Jurkat, Clone E6-1 (cell line): Measurements from ENCODE around the gene IDH3G.

Experiments
- DNase-seq: peaks from one replicate; pipeline ENCODE4 v3.0.0-alpha.2; 2011; ENCODE audit warnings: low read depth, low spot score
- H3K4me3 ChIP-seq: 2 replicates; pipeline ENCODE4 v1.5.1; 2011; ENCODE audit warnings: mild to moderate bottlenecking, low read length, control low read depth, moderate library complexity

IDH3G gene

DNA sequence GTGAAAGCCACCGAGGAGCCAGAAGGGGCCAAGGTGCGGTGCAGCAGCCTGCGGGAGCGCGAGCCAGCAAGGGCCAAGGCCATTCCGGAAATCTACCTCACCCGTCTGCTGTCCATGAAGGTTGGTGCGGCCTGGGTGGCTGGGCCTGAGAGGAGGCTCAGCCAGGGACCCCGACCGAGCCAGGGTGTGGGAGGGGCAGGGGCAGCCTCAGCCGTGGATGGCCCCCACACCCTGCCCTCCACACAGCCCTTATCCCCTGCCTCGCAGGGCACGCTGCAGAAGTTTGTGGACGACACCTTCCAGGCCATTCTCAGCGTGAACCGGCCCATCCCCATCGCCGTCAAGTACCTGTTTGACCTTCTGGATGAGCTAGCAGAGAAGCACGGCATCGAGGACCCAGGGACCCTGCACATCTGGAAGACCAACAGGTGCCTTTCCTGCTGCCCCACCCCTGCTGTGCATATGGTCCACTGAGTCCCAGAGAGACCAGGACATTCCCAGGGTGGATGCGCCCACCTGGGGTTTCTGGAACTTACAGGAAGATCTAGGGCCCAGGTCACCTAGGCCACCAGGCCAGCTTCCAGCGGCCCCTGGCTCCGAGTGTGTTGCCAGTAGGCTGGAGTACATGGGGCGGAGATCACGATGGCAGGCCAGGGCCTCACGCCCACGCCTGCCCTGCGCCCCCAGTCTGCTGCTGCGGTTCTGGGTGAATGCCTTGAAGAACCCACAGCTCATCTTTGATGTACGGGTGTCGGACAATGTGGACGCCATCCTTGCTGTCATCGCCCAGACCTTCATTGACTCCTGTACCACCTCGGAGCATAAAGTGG, 16.7 kb downstream of the IDH3G start:
- DNase-seq: no peak

DNA sequence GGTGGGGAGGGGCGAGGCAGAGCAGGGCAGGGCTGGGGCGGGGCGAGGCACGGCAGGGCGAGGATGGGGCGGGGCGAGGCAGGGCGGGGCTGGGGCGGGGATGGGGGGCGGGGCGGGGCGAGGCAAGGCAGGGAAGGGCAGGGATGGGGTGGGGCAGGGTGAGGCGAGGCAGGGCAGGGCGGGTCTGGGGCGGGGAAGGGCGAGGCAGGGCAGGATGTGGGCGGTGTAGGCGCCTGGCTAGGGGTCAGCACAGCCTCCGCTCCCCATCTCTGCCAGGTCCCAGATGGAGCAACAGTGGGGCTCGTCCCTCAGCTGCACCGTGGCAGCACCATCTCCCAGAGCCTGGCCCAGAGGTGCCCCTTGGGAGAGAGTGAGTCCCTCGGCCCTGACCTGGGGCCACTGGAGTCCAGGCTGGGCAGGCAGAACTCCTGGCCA, 17.5 kb downstream of the IDH3G start:
- no peak for DNase-seq
- H3K4me3 ChIP-seq: no peak overlapping the region

More for the DNA sequence above, 16.7 kb downstream of the IDH3G start:
- H3K4me3 ChIP-seq: no peak overlapping the region

DNA sequence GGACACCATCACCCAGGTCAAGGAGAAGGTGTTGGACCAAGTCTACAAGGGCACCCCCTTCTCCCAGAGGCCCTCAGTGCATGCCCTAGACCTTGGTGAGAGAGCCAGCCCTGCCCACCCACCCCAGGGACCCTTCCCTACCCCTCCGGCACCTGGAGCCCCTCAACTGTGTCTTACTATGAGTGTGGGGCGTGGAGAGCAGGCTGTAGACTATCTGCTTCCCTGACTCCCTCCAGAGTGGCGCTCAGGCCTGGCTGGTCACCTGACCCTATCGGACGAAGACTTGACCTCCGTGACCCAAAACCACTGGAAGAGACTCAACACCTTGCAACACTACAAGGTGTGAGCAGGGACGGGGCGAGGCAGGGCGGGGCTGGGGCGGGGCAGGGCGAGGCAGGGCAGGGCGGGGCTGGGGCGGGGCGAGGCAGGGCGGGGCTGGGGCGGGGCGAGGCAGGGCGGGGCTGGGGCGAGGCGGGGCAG, 18.0 kb downstream of the IDH3G start:
- DNase-seq: no peak
- no peak overlapping the region for H3K4me3 ChIP-seq

GRCh38 chrX:153775293-153776119, 18.7 kb downstream of the IDH3G start:
- no peak for DNase-seq
- no peak overlapping the region for H3K4me3 ChIP-seq

GRCh38 chrX:153774576-153775292, 19.4 kb downstream of the IDH3G start:
- H3K4me3 ChIP-seq: no peak overlapping the region
- DNase-seq: no peak

GRCh38 chrX:153773741-153774575, 20.2 kb downstream of the IDH3G start:
- H3K4me3 ChIP-seq: no peak overlapping the region
- no peak for DNase-seq

DNA sequence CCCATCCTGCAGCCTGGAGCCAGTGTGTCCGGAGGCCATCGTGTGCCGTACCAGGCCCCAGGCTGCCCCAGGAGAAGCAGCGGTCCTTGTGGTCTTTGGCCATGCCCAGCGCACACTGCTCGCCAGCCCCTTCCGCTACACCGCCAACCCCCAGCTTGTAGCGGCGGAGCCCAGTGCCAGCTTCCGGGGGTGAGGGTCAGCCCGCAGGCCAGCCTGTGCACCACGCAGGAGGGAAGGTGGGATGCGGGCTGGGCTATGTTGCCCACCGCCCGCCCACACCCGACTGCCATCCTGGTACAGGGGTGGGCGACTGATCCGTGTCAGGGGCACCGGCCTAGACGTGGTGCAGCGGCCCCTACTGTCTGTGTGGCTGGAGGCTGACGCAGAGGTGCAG, 21.0 kb downstream of the IDH3G start:
- H3K4me3 ChIP-seq: no peak overlapping the region
- no peak for DNase-seq

GRCh38 chrX:153772316-153773217, 21.6 kb downstream of the IDH3G start:
- no peak for DNase-seq
- no peak overlapping the region for H3K4me3 ChIP-seq

GRCh38 chrX:153771415-153772315, 22.5 kb downstream of the IDH3G start:
- no peak for DNase-seq
- no peak overlapping the region for H3K4me3 ChIP-seq

DNA sequence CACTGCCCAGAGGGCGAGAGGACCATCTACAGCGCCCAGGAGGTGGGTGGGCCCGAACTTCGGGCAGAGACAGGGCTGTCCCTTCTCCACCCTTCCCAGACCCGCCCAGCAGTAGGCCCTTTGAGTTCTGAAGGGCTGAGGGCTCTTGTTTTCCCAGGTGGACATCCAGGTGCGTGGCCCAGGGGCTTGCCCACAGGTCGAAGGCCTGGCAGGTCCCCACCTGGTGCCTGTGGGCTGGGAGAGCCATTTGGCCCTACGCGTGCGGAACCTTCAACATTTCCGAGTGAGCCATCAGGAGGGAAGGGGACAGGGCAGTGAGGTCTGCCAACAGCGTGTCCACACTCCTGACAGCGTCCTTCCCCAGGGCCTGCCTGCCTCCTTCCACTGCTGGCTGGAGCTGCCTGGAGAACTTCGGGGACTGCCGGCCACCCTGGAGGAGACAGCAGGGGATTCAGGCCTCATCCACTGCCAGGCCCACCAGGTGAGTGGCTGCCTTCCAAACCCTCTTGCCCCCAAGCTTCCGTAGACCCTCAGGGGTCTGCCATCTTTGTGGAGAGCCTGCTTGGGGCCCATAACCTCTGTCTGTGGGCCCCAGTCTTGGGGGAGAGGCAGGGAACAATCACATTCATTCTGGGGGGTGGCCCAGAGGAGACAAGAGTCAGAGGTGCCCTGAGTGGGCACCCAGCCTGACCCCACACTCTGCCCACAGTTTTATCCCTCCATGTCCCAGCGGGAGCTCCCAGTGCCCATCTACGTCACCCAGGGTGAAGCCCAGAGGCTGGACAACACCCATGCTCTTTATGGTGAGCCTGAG, 23.4 kb downstream of the IDH3G start:
- no peak for DNase-seq
- H3K4me3 ChIP-seq: no peak overlapping the region

DNA sequence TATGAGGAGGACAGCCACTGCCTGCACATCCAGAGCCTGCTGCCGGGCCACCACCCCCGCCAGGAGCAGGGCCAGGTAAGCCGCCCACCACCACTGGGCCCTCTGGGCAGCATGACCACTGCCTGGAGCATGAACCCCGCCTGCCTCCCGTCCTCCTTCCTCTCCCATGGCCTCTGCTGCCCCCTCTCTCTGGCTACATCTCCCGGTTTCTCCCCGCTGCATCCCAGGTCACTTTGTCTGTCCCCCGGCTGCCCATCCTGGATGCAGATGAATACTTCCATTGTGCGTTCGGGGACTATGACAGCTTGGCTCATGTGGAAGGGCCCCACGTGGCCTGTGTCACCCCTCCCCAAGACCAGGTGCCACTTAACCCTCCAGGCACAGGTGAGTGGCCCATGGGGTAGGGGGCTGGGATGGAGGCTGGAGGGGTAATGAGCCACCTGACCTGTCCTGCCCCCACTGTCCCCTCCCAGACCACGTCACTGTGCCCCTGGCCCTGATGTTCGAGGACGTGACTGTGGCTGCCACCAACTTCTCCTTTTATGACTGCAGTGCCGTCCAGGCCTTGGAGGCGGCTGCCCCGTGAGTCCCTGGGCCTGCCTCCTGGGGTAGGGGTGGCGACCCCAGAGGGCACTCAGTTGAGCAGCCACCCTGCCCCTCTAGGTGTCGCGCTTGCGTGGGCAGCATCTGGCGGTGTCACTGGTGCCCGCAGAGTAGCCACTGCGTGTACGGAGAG, 24.1 kb downstream of the IDH3G start:
- DNase-seq: no peak

DNA sequence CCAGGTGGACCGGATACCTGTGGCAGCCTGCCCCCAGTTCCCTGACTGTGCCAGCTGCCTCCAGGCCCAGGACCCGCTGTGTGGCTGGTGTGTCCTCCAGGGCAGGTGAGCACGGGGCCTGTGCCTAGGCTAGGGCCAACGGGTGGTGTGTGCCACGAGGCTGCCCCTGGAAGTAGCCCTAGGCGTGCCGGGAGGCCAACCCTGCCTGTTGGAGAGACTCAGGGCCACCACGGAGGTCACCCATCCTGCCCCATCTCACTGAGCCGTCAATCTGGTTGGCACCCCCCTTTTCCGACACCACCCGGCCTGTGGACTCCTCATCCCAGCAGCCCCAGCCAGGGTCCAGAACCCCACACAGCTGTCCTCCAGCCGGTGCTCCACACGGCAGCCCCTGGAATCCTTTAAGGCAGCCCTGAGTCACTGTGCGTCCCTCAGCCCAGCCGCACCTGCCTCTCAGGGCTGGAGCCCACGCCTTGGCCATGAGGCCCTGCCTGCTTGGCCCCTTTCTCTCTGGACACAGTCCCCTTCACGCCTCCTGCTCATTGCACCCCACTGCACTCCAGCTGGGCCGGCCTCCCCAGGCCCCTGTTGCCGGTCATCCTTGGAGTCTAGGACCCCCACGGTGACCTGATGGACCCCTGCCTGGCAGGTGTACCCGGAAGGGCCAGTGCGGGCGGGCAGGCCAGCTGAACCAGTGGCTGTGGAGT, 24.9 kb downstream of the IDH3G start:
- no peak overlapping the region for H3K4me3 ChIP-seq
- no peak for DNase-seq

More for the DNA sequence above, 24.1 kb downstream of the IDH3G start:
- H3K4me3 ChIP-seq: no peak overlapping the region

GRCh38 chrX:153768311-153769157, 25.6 kb downstream of the IDH3G start:
- DNase-seq: no peak
- H3K4me3 ChIP-seq: no peak overlapping the region

- no peak for DNase-seq
- H3K4me3 ChIP-seq: no peak overlapping the region
These were observed 26.5 kb downstream of the IDH3G start for GRCh38 chrX:153767674-153768055.
